Measurements from ENCODE around the gene SETX. TPM values are rescaled to one million over a fixed set of nuclear protein-coding genes. Genes with fewer than 3 reads are reported as not detected.
A peak's percentile ranks its signal among the peaks of the same experiment; 100 is the strongest.
"Not testable (repeated sequence)": the region's sequence is repeated elsewhere in the genome, so short reads cannot be mapped to it uniquely, and the experiment has no call there.

SETX gene
- total RNA-seq, 1 donor from 2014 or later: 53.4 TPM

DNA sequence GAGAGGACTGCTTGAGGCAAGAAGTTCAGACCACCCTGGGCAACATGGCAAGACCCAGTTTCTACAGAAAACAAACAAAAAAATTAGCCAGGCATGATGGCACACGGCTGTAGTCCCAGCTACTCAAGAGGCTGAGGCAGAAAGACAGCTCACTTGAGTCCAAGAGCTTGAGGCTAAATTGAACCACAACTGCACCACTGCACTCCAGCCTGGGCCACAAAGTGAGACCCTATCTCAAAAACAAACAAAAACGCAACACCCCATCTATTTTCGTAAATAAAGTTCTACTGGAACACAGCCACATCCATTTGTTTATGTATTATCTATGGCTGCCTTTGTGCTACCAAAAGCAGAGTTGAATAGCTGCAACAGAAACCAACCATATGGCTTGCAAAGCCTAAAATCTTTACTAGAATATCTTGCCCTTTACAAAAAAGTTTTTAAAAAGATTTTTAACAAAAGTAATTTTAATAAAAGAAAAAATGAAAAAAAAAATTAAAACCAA, 67.5 kb downstream of the SETX start:
- no peak for DNase-seq (ENCODE audit: low spot score)

DNA sequence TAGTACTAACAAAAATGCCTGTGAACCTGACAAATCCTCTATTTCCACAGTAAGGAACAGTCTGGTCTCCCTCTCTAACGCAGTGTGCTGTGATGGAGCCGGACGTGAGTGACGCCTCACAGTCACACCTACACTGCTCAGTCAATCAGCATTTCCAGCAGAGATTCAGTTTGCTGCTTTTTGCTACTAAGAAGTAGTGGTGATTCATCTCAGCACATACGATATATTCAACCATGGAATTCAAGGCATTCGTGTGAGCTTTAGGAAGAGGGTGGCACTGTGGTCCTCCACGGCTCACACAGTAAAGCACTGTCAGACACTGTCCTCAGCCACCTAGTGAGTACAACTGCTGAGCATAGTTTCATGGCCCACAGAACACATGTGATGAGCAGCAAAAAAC, 70.9 kb downstream of the SETX start:
- DNase-seq (ENCODE audit: low spot score): no peak

DNA sequence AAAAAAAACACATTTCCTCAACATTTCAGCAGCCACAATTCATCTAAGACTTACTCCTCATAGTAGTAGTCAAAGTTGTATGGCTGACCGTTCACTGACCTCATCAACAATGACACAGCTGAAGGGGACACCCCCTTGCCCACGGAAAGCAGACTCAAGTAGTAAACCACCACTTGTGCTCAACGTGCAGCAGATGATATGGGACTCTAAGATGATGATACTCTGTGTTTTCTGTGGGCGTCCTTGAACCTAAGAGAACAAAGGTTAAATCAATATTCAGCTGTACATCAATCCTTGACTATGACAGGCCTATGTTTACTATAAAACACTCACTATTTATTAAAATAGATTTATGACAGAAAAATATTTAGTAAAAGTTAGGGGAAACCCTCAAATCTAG, 71.6 kb downstream of the SETX start:
- no peak for DNase-seq (ENCODE audit: low spot score)

DNA sequence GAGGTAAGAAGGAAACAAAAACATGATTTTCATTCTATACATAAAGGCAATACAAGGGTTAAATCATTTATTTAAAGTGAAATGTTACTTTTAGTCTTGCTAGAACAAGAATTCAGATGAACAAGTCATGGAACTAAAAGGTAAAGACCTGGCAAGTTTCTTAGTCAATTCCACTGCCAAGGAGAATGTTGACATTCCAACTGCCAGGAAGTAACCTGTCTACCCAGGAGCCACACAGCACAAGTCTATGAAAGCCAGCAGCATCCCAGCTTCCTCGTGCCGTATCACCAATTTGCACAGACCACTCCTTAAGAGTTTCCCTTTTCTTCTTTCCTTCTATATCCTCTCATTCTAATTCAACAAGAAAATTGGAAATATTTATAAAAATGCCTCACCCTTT, 79.9 kb downstream of the SETX start:
- DNase-seq (ENCODE audit: low spot score): no peak

DNA sequence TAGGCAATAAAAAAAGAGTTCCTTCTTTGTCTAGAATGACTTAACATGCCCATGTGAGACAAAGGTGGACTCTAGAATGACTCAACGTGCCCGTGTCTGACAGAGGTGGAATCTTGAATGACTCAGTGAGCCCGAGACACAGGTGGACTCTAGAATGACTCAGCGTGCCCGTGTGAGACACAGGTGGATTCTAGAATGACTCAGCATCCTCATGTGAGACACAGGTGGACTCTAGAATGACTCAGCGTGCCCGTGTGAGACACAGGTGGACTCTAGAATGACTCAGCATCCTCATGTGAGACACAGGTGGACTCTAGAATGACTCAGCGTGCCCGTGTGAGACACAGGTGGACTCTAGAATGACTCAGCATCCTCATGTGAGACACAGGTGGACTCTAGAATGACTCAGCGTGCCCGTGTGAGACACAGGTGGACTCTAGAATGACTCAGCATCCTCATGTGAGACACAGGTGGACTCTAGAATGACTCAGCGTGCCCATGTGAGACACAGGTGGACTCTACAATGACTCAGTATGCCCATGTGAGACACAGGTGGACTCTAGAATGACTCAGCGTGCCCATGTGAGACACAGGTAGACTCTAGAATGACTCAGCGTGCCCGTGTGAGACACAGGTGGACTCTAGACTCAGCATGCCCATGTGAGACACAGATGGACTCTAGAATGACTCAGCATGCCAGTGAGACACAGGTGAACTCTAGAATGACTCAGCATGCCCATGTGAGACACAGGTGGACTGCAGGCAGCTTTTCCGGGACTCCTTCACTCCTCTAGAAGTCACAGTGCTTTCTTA, 84.9 kb downstream of the SETX start:
- DNase-seq (ENCODE audit: low spot score): not testable (repeated sequence)

DNA sequence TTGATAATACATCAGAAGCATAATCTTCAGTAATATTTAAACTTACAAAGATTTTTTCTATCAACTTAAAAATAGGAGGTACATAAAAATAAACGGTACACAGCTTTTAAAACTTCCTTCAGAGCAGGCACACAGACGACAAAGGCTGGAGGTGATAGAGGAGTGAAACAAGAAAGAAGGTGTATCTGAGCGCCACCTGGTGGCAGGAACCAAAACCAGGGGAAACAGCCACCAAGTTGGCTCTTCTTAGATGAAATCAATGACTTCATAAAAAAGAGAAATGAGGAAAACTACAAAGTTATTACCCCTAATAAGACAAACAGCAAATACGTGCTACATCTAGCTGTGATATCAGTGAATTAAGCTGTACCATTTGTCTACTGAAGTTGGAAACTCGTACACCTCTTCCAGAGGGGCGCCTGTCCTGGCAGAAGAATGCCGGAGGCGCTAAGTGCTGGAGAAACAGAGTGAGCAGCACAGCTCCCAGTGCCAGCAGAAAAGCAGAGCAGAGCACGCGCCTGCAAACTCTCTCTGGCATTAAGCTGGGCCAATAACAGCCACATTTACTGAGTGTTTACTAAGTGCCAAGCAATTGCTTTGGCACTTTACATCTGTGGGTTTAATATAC, 85.9 kb downstream of the SETX start:
- DNase-seq (ENCODE audit: low spot score): no peak

DNA sequence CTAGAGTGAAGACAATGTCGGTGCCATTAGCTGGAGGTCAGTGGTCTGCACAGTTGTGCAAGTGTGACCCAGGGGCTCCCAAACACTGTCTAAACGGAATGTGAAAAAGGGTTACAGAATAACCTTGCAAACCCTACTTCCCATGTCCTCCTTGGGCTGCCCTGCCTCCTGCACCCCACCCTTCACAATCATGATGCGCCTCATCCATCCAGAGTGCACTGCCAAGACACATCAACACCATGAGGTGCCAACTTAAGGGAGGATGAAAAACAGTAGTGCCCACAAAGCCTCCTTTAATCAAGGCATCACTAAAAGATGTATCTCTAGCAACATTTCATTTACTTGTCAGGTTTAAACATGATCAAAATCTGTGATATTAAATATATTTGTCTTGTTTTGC, 87.1 kb downstream of the SETX start:
- no peak for DNase-seq (ENCODE audit: low spot score)

DNA sequence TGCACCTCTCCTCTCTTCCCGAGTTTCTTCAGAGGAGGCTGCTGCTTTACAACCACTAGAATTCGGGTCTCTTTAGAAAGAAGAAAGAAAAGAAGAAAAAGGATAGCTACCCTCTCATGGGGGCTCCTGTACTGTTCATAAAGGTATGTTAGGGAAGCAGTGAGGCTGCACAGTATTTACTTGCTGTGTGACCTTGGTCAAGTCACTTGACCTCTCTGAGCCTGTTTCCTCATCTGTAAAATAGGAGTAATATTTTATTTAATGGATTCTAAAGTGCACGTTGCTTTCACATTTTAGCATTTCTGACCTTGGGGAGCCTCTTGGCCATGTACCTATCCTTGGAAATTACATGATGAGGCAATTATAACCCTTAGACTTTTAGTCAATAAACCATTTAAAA, 88.8 kb downstream of the SETX start:
- no peak for DNase-seq (ENCODE audit: low spot score)

DNA sequence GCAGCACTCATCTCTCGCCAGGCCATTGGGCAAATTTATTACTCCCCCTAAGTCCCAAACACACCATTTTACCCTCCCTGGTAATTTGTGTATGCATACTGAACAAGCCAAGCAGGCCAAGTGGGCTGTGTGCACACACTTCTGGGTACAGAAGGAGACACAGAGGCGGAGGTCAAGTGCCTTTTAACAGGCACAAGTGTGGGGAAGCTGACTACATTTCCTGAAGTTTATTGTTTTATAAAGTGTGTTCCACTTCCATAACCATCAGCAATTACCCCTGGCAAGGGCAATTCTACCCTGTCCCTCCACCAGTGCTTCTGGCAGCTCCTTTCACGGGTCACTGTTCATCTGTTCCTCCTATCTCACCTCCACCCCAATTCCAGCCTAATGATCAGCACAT, 93.9 kb downstream of the SETX start:
- DNase-seq (ENCODE audit: low spot score): peak; percentile 45

DNA sequence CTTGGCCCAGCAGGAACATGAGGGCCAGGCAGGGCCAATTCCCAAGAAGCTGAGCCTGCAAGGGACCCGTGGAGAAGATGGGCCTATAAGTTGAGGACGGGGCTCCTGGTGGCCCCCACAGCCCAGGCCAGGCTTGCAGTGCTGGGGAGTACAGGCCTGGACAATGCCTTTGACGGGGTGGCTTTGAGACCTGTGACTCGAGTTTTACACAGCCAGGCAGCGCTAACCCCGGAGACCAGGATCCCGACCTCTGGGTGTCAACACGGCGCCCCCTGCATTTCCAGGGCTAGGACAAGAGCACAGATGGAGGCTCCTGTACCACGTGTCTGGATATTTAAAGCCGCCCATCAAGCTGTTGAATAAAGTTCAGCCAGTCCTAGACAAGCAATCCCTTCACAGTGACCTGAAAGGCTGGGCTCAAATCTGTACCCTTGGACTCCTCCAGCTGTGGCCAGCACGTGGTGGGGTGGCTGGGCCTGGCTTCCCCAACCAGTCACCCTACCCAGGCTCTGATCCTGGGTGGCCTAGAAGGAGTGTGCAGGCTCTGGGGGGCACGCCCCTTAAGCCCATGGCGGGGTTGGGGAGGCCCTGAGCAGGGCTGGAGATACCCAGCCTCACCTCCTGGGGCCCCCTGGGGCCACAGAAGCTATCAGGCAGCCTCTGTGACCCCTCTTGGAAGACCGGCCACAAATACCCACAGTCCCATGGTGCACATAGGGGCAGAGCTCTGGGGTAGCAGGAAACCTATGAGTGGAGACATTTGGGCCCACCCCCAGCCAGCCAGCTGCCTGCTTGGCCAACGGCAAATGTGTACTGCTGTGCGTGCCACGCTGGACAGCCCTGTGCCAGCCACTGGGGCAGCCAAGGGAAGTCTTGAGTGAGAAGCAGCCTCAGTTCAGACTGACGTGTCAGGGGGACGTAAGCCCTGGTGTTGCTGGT, 104.2 kb downstream of the SETX start:
- DNase-seq (ENCODE audit: low spot score): no peak

DNA sequence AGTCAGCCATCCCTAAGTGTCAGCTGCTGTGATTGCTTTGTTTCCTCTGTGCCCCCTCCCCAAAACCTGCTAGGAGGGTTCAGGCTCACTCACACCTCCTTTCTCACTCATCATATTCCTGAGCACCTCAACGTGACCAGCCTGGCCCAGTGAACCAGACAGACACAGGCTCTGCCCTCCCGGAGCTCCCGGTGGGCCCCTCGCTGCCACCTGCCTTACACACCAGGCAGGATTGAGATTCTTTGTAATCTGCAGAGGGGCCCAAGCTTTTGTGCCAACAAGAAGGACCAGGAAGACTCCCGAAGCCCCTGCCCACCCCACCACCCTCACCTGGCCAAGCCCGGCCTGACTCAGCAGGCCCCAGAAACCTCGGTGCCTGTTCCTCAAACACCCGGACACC, 105.1 kb downstream of the SETX start:
- no peak for DNase-seq (ENCODE audit: low spot score)

DNA sequence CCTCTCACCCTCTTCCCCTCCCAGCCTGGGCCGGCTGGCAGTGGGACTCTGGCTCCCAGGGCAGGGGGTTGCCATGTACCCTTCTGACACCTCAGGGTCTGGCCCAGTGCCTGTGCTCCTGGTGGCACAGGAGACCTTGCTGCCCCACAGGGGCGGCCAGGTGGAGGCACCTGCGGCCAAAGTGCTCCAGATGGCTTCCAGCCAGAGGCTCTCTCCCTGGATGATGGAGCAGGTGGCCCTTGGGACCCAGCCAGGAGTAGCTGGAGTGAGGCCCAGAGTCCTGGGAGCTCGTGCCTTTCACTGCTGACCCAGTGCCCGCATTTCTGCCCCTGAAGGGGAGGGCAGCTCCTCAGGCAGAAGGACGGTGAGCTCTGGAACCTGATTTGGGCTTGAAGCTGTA, 105.7 kb downstream of the SETX start:
- no peak for DNase-seq (ENCODE audit: low spot score)

DNA sequence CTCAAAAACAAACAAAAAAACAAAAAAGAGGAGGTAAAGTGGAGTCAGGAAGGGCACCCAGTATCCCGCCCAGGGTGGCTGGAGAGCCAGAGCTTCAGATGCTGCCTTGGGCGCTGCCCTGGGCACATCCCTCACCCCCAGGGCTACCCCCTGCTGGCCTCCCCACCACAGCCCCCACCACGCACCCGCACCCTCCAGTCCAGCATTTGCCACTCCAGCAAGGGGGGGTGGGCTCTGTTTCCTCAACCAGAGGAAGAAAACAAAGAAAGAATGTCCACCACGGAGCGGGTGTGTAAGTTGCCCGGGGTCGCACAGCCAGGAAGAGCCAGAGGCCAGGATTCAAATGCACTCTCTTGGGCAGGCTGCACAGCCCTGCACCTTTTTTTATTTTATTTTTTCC, 106.8 kb downstream of the SETX start:
- no peak for DNase-seq (ENCODE audit: low spot score)

DNA sequence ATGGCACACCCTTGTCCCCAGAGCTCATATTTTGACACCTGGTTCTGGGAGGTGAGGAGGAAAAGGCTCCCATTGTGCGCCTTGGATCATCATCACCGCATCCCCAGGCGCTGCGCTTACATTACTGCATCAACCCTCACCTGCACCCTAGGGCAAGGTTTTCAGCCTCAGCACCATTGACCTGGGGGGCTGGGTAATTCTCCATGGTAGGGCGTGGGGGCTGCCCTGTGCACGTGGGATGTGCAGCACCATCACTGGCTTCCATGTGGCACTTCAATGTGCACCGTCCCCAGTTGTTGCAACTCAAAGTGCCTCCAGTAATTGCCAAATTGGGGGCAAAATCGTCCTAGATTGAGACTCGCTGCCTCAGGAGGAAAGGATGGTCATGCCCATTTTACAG, 109.3 kb downstream of the SETX start:
- DNase-seq (ENCODE audit: low spot score): no peak

DNA sequence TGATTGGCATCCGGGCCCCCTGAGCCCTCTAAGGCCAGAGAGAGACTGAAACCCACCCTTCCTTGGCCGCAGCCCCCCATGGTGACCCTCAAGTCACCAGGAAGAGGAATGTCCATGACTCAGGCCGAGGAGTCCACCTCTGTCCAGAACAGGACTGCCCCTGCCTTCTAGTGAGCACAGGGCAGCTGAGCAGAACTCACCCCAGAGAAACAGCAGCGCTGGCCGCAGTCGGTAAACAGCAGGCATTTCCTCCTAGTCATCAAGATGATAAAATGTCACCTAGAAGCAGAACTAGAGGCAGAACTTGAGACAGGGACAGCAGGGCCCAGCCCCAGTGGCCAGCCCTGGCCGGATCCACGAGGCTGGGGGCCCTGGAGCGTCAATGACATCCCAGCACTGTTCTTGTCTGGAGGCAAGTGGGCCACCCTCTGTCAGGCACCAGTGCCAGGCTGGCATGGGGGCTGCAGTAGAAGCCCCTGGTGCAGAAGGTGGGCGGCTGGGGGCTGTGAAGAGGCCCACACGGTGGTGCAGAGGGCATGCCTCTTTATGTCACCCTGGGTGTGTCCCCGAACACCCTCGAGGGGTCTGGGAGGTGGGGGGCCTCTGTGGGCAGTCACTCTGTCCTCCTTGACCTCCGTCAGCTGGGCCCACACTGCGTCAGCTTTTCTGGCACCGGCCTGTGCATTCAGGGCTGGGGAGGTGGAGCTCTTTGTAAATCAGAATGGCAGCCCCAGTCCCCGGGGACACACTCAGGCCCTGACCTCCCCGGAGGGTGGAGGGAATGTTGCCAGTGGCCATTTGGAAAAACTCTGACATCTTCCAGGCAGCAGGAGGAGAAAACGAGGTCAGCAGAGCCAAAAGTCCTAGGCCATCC, 110.0 kb downstream of the SETX start:
- no peak for DNase-seq (ENCODE audit: low spot score)

DNA sequence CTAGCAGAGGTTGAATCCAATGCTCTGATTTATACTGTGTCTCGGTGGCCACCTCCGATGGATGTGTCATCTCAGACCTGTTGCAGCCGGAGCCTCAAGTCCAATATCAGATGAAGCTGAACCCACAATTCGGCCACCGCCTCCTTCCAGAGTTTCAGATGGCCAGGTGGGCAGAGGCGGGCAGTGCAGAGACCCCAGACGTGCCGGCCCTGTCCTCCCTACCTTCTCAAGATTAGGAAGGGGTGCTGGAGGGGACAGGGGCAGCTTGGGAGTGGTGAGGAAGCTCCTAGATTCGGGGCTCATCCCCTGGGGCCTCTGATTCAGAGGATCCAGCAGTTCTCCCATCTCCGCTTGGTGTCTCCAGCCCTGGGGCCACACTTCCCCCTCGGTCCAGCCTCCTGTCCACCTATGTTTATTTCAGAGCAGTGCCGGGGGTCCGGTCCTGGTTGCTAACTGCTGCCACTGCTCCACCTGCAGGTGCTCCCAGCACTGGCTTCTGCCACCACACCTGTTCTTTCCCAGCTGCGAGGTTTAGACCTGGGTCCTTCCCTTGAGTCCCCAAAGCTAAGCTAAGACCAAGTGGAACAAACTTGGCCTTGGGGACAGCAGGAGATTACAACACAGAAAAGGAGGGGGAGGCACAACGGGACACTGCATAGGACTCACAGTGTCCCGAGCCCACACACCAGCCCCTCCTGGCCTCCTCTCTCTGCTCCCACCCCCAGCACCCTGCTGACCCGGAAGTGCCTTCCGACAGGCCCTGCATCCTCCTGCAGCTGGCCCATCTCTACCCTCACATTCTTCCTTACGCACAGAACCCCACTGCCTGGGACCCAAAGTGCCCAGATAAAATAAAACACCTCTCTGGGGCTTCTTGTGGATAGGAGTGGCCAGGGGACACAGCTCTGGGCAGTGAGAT, 111.4 kb downstream of the SETX start:
- DNase-seq (ENCODE audit: low spot score): no peak

DNA sequence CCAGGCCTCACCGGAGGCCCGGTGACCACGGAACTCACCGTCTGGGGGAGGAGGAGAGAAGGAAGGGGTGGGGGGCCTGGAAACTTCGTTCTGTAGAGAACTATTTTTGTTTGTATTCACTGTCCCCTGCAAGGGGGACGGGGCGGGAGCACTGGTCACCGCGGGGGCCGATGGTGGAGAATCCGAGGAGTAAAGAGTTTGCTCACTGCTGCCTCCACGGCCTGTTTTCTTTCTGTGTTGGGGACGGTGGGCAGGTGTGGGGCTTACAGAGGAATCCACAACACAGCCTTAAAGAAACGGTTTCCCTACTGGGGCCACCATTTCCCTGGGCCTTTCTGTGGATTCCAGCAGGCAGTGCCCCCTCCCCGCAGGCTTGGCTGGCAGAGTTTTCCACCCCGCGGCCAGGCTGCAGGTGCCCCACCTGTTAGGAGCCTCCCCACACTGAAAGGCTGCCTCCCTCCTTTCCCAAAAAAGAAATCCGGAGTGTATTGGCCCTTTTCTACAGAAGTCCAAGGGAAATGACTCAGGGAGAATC, 112.1 kb downstream of the SETX start:
- DNase-seq (ENCODE audit: low spot score): no peak

DNA sequence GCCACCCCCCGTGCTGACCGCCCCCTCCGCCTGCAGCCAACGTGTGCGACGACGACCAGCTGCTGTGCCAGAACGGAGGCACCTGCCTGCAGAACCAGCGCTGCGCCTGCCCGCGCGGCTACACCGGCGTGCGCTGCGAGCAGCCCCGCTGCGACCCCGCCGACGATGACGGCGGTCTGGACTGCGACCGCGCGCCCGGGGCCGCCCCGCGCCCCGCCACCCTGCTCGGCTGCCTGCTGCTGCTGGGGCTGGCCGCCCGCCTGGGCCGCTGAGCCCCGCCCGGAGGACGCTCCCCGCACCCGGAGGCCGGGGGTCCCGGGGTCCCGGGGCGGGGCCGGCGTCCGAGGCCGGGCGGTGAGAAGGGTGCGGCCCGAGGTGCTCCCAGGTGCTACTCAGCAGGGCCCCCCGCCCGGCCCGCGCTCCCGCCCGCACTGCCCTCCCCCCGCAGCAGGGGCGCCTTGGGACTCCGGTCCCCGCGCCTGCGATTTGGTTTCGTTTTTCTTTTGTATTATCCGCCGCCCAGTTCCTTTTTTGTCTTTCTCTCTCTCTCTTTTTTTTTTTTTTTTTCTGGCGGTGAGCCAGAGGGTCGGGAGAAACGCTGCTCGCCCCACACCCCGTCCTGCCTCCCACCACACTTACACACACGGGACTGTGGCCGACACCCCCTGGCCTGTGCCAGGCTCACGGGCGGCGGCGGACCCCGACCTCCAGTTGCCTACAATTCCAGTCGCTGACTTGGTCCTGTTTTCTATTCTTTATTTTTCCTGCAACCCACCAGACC, 112.8 kb downstream of the SETX start:
- DNase-seq (ENCODE audit: low spot score): no peak

DNA sequence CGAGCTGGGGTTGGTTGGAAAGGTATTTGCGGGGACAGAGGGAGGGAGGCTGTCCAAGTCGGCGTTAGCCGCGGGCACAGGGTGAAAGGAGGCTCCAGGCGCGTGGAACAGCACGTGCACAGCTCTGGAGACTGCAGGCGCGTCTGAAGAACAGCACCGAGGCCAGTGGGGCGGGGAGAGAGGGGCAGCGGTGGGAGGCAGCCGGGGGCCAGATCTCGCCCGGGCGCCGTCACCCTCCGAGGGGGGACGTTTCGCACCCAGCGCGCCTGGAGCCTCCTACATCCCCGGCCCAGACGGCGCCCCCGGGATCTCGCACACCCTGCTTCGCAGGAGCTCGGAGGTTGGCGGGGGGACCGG, 113.3 kb downstream of the SETX start:
- no peak for DNase-seq (ENCODE audit: low spot score)

All from mesenteric fat pad (tissue), 1 donor.